Bronchial epithelial cell (primary cell): ENCODE data around the gene WDFY4. TPM values are rescaled to one million over a fixed set of nuclear protein-coding genes. Genes with fewer than 3 reads are reported as not detected.

ENCODE experiments used
- DNase-seq: peaks from one replicate; pipeline ENCODE4 v3.0.0-alpha.2; 2010; ENCODE audit warnings: low read depth
- FAIRE-seq: peaks from 2 replicates; lab custom pipeline; 2011; peaks lifted over from hg19 to GRCh38; lab: Jason Lieb, UNC
- H3K27me3 ChIP-seq: 2 replicates; pipeline ENCODE4 v1.5.1; 2011; ENCODE audit warnings: low read length; ENCODE audit not compliant: control insufficient read depth, insufficient read depth
- H3K36me3 ChIP-seq: 2 replicates; pipeline ENCODE4 v1.5.1; 2011; ENCODE audit warnings: low read length; ENCODE audit not compliant: control insufficient read depth, insufficient read depth
- H3K4me3 ChIP-seq: 2 replicates; pipeline ENCODE4 v1.5.1; 2011; ENCODE audit warnings: mild to moderate bottlenecking, low read depth, low read length, control low read depth
- total RNA-seq: library from RNA; depleted of rRNA; stranded (reverse); fragments of >200 nt; gene quantifications from 2 replicates; pipeline ENCODE4 v1.2.1, GENCODE V29; 2014
- TF ChIP-seq, protein P1 (sequence below): IDR thresholded peaks from 2 replicates; pipeline ENCODE4 v1.5.1; 2011; ENCODE audit warnings: mild to moderate bottlenecking, moderate library complexity, low read length, control low read depth, inconsistent platforms; ENCODE audit not compliant: insufficient read depth, severe bottlenecking

The WDFY4 gene
- total RNA-seq, 1 donor from 2014 or later, result under 0.01 TPM

DNA sequence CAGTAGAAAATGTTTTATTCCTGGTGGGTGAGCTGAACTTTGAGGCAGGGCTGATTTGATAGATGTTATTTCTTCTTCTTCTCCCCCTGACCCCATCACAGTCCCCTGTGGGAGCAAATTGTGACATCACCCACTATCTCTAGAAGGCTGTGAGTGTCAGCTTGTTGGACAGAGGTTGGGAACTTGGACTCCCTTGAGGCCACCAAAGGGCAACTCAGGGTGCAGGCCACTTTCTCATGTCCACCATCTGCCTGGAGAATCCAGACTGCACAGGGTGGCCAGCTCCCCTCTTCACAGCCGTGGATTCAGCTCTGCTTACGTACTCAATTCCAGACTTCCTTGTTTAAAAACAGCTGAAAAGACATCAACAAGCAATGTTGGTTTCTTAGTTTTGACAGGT is 151.9 kb downstream of the WDFY4 start:
- DNase-seq, result no peak
- Histone ChIP-seq H3K4me3 (no peak overlapping the region), H3K36me3 (no peaks in the 10 kb centered on the region), H3K27me3 (no peaks in the 10 kb centered on the region)
- FAIRE-seq, result no peak
- TF ChIP-seq, protein P1, sequence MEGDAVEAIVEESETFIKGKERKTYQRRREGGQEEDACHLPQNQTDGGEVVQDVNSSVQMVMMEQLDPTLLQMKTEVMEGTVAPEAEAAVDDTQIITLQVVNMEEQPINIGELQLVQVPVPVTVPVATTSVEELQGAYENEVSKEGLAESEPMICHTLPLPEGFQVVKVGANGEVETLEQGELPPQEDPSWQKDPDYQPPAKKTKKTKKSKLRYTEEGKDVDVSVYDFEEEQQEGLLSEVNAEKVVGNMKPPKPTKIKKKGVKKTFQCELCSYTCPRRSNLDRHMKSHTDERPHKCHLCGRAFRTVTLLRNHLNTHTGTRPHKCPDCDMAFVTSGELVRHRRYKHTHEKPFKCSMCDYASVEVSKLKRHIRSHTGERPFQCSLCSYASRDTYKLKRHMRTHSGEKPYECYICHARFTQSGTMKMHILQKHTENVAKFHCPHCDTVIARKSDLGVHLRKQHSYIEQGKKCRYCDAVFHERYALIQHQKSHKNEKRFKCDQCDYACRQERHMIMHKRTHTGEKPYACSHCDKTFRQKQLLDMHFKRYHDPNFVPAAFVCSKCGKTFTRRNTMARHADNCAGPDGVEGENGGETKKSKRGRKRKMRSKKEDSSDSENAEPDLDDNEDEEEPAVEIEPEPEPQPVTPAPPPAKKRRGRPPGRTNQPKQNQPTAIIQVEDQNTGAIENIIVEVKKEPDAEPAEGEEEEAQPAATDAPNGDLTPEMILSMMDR, result no peak

DNA sequence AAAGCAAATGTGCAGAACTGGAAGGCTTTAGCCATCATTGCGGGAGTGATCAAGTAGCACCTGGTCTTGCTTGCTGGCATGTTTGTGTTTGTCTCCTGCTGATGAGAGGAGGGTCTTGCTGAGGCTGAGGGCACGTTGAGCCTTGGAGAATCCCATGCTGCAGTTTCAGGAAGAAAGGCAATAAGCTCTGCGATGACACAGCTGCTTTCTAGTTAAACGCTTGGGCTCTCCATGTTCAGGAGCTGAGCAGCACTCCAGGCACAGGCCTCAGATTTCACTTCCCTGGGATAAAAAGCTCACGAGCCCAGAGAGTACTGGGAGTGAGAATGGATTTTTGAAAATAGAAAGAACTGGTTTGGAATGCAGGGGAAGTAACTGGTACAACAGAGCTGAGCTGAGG is 154.2 kb downstream of the WDFY4 start:
- Histone ChIP-seq H3K4me3 (no peak overlapping the region), H3K27me3 (no peaks in the 10 kb centered on the region), H3K36me3 (no peaks in the 10 kb centered on the region)
- TF ChIP-seq, protein P1, result no peak
- DNase-seq (no peak), FAIRE-seq (no peak)

DNA sequence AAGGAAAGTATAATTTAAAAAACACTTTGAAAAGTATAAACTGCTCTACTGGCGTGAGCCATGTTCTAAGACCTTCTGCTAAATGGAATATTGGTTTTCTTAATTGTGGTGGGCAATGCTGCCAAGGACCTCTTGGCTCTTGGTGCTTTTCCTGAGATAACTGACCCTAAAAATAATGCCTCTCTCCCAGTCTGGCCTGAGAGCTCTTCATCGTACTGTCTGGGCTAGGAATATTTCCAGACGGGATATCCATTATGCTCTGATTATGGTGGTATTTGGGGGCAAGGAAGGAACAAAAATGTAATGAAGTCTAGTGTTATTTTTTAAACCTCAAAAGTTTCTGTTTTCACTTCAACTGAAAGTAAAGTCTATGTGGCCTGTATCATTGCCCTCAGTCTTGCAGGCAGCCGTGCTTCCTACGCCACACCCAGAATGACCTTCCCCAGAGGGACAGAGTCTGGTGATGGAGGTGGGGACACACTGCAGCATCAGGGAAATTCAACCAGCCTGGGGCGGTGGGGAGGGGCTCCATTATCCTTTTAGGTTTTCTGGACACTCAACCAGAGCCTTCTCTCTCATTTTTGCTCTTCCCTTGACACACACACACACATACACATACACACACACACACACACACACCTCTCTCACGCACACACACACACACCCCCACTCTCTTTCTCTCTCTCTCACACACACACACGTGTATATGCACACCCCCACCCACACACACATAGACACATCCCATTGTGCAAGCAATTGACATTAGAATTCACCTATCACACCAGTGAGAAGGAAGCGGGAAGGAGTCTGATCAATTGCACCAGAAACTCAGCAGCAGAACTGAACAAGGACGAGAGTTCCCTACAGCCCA is 155.4 kb downstream of the WDFY4 start:
- TF ChIP-seq, protein P1, result no peak
- Histone ChIP-seq H3K4me3 (no peak overlapping the region), H3K36me3 (no peaks in the 10 kb centered on the region), H3K27me3 (no peaks in the 10 kb centered on the region)
- DNase-seq (no peak), FAIRE-seq (no peak)

DNA sequence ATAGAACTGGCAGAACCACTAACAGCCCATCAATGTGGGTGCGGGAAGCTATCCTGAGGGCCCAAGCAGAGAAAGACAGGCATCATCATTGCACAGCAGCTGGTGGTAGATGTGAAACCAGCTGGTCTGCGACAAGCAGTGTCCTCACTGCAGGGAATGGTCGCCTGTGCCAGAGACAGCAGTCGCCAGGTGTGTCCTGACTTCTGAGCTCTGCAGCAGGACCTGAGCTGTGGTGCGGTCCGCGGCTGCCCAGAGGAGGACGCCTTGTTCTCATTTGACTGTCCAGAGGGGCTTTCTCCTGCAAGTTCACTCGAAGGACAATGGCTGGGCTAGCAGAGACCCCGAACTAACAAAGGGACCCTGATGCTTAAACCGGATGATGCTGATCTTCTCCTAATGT is 157.6 kb downstream of the WDFY4 start:
- H3K4me3 ChIP-seq, result no peak overlapping the region
- FAIRE-seq (no peak), DNase-seq (no peak)
- H3K36me3 ChIP-seq, result no peaks in the 10 kb centered on the region
- no peaks in the 10 kb centered on the region for H3K27me3 ChIP-seq
- TF ChIP-seq, protein P1, result no peak

DNA sequence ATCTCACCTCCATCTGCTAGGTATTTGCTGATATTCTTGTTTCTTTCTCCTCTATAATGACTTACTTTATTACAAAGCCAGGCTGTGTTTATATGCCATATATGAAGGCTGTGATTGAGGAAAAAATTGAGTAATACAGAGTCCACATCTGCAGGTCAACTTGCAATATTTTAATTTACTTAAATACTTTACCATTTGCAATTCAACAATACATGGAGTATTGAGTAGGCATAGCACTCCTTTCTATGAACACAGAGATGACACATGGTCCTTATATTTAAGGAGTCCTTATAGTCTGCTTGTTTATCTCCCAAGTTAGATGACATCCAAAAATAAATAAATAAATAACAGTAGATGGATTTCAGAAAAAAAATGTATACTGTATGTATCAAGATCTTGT is 158.5 kb downstream of the WDFY4 start:
- TF ChIP-seq, protein P1, result no peak
- H3K36me3 ChIP-seq, result no peaks in the 10 kb centered on the region
- no peak overlapping the region for H3K4me3 ChIP-seq
- no peaks in the 10 kb centered on the region for H3K27me3 ChIP-seq
- DNase-seq (no peak), FAIRE-seq (no peak)

DNA sequence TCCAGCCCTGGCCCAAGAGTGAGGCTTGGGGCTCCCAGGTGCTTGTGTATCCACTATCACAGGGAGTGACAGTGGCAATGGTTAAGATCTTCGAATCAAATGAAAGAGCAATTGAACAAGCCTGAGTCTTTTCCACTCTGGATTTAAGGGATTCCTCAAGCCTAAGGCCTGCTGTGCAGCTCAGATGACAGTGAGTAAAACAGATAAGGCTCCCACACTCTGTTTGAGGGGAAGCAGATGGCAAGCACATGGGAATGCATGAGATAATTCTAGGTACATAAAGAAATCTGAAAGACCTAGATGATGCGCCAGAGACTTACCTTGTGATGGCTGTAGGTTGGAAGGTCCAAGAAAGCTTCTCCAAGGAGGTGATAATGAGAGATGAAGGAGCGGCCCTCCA is 159.9 kb downstream of the WDFY4 start:
- Histone ChIP-seq H3K4me3 (no peak overlapping the region), H3K27me3 (no peaks in the 10 kb centered on the region), H3K36me3 (no peaks in the 10 kb centered on the region)
- TF ChIP-seq, protein P1, result no peak
- DNase-seq, result no peak
- no peak for FAIRE-seq
